ENCODE results near the gene NPY4R2.
A peak's percentile ranks its signal among the peaks of the same experiment; 100 is the strongest.
"Not testable (repeated sequence)": the region's sequence is repeated elsewhere in the genome, so short reads cannot be mapped to it uniquely, and the experiment has no call there.

The NPY4R2 gene

GRCh38 chr10:47933462-47933861 is 15.0 kb downstream of the NPY4R2 start:
- not testable (repeated sequence) for DNase-seq (ENCODE audit: low spot score)

DNA sequence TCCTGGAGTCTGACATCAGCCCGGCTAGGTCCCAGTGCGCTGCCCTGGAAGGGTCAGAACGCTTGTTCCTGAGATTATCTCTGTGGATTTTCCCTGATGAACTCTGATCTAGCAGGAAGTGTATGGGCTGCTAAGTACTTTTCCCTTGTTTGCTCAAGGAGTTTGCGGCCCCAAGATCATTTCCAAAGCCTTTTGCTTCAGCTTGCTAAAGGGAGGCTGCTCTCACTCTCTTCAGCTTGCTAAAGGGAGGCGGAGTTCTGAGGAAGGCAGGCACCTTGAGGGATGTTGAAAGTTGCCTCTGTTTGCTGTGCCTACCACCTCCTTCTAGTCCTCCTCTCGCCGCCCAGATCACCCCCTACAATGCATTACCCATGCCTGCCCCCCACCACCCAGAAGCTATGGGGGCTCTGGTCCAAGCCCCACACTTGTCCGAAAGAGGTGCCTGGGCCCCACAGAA is 18.3 kb downstream of the NPY4R2 start:
- not testable (repeated sequence) for DNase-seq (ENCODE audit: low spot score)

GRCh38 chr10:47937634-47938033 is 19.2 kb downstream of the NPY4R2 start:
- not testable (repeated sequence) for DNase-seq (ENCODE audit: low spot score)

GRCh38 chr10:47940821-47941220 is 22.4 kb downstream of the NPY4R2 start:
- not testable (repeated sequence) for DNase-seq (ENCODE audit: low spot score)

DNA sequence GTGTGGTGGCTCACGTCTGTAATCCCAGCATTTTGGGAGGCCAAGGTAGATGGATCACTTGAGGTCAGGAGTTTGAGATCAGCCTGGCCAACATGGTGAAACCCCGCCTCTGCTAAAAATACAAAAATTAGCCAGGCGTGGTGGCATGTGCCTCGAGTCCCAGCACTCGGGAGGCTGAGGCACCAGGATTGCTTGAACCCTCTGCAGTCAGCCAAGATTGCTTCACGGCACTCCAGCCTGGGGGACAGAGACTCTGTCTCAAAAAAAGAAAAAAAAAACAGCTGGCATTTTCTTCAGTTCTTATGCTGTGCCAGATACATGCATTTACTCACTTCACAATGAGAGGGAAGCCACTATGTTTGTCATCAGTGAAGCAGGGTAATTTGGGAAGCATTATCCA is 22.9 kb downstream of the NPY4R2 start:
- not testable (repeated sequence) for DNase-seq (ENCODE audit: low spot score)

GRCh38 chr10:47942351-47943019 is 24.0 kb downstream of the NPY4R2 start:
- not testable (repeated sequence) for DNase-seq (ENCODE audit: low spot score)

- DNase-seq (ENCODE audit: low spot score) = not testable (repeated sequence)
Observed at GRCh38 chr10:47943328-47943727, 24.9 kb downstream of the NPY4R2 start.

- DNase-seq (ENCODE audit: low spot score) = not testable (repeated sequence)
Observed at GRCh38 chr10:47947424-47947823, 29.0 kb downstream of the NPY4R2 start.

GRCh38 chr10:47957158-47957557 is 38.7 kb downstream of the NPY4R2 start:
- not testable (repeated sequence) for DNase-seq (ENCODE audit: low spot score)

DNA sequence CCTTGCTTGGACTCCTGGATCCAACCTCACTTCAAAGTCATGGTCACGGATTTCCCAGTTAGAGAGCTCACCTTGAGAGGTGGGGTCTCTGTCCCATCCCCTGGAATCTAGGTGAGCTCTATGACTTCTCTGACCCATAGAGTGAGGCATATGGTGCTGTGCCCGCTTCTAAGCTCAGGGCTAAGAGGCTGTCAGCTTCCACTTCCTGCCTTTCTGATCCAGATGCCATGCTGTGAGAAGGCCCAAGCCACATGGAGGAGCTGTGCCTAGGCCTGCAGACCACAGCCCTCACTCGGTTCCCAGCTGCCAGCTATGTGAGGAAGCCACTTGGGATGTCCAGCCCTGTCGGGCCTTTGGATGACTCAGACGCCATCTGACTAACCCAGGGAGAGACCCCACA is 41.2 kb downstream of the NPY4R2 start:
- not testable (repeated sequence) for DNase-seq (ENCODE audit: low spot score)

DNA sequence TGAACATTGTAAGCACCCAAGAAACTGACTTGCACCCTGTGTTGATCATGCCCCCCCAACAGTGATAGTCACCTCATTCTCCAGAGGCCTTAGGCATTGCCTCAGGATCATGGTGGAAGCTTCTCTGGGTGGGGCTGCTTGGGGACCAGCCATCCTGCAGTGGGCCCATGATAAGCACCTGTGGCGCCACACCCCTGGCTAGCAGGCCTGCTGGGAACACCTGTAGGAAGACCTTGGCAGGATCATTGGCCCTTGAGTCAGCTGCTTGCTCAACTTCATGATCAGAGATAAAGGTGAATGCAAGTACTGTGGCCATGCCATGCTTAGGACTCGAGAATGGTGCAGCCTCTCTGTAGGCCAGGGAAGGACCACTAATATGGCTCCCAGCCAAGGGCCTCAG is 42.2 kb downstream of the NPY4R2 start:
- not testable (repeated sequence) for DNase-seq (ENCODE audit: low spot score)

DNA sequence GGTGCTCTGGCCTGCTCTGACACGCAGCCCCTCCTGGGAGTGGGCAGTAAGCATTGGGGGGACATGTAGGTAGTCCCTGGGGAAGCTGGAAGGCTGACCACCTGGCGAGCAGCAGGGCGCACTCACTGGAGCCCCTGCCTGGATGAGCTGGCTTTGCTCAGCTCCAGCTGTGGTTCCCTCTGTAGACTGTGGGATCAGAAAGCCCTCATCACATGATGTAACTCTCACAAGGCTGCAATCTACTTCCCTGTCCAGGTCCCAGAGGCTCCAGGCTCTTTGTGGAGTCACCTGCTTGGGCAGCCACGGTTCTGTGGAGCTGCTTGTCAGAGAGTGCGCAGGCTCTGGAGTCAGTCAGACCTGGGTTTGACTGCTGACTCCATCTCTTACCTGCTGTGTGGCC is 44.3 kb downstream of the NPY4R2 start:
- DNase-seq (ENCODE audit: low spot score) = not testable (repeated sequence)

DNA sequence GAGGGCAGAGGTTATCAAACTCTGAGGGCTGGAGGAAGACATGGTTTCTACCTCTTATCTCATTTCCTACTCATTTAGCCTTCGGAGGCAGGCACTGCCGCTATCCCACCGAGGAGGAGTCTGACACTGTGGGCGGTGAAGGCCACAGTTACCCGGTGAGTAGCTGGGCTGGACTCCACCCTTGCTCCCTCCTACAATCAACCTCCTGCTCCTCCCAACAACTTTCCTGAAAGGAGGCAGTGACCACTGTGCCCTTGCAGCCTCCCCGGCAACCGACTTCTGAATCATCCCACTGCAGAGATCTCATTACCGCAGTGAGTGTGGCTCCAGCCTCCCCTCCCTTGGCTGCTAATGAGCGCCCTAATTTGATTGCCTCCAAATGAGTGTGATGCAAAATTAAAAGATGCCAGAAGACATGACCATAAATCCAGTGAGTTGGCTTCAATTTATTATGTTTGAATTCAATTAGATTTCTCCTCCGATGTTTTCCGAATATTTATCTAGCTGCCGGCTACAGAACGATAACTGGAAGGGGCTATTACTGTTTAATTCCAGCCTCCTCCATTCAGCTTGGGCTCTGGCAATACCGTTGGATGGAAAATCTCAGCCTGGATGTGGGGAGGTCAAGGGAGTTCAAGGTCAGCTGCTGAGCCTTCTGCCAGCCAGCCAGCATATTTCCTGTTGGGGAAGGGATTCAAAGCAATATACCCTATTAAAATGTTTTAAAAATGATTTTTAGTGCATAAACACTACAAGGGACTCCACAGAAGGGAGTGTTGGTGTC is 46.0 kb downstream of the NPY4R2 start:
- not testable (repeated sequence) for DNase-seq (ENCODE audit: low spot score)

DNA sequence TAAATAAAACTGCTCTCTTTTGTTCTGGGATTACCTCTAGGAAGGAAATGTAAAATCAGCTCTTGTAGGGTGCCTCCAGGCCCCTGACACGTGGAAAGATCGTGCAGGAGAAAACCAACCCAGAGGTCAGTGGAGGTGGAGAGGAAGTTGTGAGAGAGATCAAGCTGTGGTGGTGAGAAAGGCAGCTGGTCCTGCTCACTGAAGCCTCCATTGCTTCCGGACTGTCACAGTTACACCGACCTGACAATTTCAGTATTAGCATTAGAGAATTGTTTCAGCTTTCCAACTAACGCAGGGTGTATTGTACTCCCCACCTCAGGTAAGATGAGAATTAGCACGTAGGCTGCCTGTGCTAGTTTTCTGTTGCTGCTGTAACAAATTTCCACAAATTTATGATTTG is 50.5 kb downstream of the NPY4R2 start:
- not testable (repeated sequence) for DNase-seq (ENCODE audit: low spot score)

GRCh38 chr10:47970047-47970446 is 51.6 kb downstream of the NPY4R2 start:
- peak; percentile 0 for DNase-seq (ENCODE audit: low spot score)

DNA sequence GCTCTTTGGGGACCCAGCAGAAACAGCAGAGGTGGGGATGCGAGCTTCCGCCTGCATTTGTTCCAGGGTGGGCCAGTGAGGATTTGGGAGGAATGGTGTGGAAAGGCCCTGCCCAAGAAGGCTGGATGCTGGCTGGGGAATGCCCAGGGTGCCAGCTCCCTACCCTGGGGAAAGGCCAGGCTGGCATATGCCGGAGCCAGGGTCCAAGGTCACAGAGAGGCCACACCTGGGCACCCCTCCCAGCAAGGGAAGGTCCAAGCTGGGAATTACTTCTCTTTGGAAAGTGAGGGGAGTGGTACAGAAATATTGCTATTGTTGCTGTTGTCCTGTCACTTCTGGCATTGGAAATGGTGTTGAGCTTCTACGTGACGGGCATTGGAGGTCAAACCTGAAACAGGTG is 53.1 kb downstream of the NPY4R2 start:
- DNase-seq (ENCODE audit: low spot score) = not testable (repeated sequence)

DNA sequence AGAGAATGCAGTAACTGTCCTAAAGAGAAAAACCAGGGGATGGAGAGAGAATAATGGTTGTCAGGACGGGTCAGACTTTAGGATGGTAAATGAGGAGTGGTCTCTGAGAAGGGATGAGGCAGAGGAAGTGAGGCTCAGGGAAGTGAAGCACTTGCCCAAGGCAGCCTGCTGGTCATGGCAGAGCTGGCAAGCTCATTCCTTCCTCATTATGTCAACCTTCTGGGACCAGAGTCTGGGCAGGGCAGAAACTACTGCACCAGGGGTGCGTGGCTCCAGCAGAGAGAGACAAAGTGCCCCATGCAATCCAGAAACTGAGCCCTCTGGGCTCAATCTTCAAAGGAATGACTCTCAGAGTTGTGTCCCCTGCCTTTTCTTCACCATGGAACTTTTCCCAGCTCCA is 53.6 kb downstream of the NPY4R2 start:
- DNase-seq (ENCODE audit: low spot score) = not testable (repeated sequence)
